ENCODE results near the gene TRPV6. TPM values are rescaled to one million over a fixed set of nuclear protein-coding genes. Genes with fewer than 3 reads are reported as not detected.

Gene TRPV6
- total and polyA plus RNA-seq, 4 experiments from 2014 or later = 0.09 TPM; not detected in 3

DNA sequence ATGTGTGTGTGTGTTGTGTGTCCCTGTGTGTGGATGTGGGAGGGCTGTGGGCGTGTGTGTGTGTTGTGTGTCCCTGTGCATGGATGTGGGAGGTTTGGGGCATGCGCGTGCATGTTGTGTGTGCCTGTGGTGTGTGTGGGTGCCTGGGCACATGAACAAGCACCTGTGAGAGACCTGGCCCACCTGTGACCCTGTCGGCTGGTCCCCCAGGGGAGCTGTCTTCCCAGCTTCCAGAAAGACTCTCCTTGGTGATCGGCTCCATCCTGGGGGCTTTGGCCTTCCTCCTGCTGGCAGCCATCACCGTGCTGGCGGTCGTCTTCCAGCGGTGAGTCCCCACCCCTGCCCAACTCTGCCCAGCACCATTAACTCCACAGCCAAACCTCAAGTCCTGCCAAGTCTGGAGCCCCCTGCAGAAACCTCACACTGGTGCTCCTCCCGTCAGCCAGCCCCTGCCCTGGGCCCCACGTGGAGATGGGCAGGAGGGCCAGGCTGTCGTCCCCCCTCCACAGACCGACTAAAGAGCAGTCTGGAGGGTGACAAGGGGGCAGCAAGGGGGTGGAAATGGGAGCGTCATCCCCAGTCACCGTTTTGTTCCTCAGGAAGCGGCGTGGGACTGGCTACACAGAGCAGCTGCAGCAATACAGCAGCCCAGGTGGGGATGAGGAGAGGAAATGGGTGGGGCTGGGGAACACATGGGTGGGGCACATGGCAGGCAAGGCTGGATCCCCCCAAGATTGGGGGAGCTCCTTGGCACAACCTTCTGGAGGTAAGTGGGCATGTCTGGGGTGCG lies 18.0 kb downstream of the TRPV6 start:
- no peak overlapping the region for H3K27ac ChIP-seq (ENCODE audit: low read depth, low read length)
- POLR2A ChIA-PET (ENCODE audit: partially characterized antibody) = interaction anchor here (1.8 kb wide), 1 partner anchor 57 kb away, joined by 5 read pairs; no protein-coding TSS in a partner anchor
- H3K27me3 Mint-ChIP-seq = no peaks in the 10 kb centered on the region
- H3K4me3 ChIP-seq (ENCODE audit: low read length in 2 of 2) = no peak overlapping the region
- peaks cover 0 to 2% (median 0%) of the 10 kb centered on the region in 4 donors for H3K4me1 Mint-ChIP-seq
- no peak overlapping the region for H3K4me3 Mint-ChIP-seq
- intact Hi-C loops (cut with micrococcal nuclease) = no loop called here
- H3K4me1 ChIP-seq (ENCODE audit: insufficient read depth, low read length) = no peaks in the 10 kb centered on the region
- no peaks in the 10 kb centered on the region for H3K9me3 ChIP-seq (ENCODE audit: control insufficient read depth in 1 of 2, low read length in 2 of 2)
- CTCF ChIA-PET (ENCODE audit: partially characterized antibody) = interaction anchor here (1.1 to 3.9 kb wide), 3 partner anchors 13 to 384 kb away, joined by 3 to 31 read pairs (median 3); partner anchors contain the start of gene EPHB6
- no peak for DNase-seq
- H3K36me3 ChIP-seq (ENCODE audit: insufficient read depth, low read length) = no peaks in the 10 kb centered on the region
- H3K36me3 Mint-ChIP-seq = peaks cover 13 to 16% of the 10 kb centered on the region in 2 donors
- H3K27ac Mint-ChIP-seq = no peak overlapping the region
- H3K9me3 Mint-ChIP-seq = no peaks in the 10 kb centered on the region
- no peaks in the 10 kb centered on the region for H3K27me3 ChIP-seq (ENCODE audit: insufficient read depth, low read length)

GRCh38 chr7:142867097-142867378 lies 18.5 kb downstream of the TRPV6 start:
- H3K9me3 ChIP-seq (ENCODE audit: control insufficient read depth in 1 of 2, low read length in 2 of 2) = no peaks in the 10 kb centered on the region
- ChIA-PET POLR2A (ENCODE audit: partially characterized antibody) (interaction anchor here (0.9 to 1.4 kb wide), 2 partner anchors 13 to 56 kb away, joined by 3 to 7 read pairs; partner anchors contain the start of gene EPHB6), CTCF (ENCODE audit: partially characterized antibody) (interaction anchor here (0.5 to 3.9 kb wide), 9 partner anchors 9 to 384 kb away, joined by 3 to 31 read pairs (median 5); partner anchors contain the start of gene EPHB6)
- H3K4me3 ChIP-seq (ENCODE audit: low read length in 2 of 2) = no peak overlapping the region
- intact Hi-C loops (cut with micrococcal nuclease) = no loop called here
- no peaks in the 10 kb centered on the region for H3K4me1 ChIP-seq (ENCODE audit: insufficient read depth, low read length)
- H3K27ac ChIP-seq (ENCODE audit: low read depth, low read length) = no peak overlapping the region
- H3K27me3 ChIP-seq (ENCODE audit: insufficient read depth, low read length) = no peaks in the 10 kb centered on the region
- H3K36me3 Mint-ChIP-seq = peaks cover 17 to 19% of the 10 kb centered on the region in 2 donors
- DNase-seq = no peak
- H3K36me3 ChIP-seq (ENCODE audit: insufficient read depth, low read length) = no peaks in the 10 kb centered on the region
- no peaks in the 10 kb centered on the region for H3K27me3 Mint-ChIP-seq
- H3K4me1 Mint-ChIP-seq = peaks cover 0 to 2% (median 0%) of the 10 kb centered on the region in 4 donors
- H3K9me3 Mint-ChIP-seq = no peaks in the 10 kb centered on the region
- no peak overlapping the region for H3K4me3 Mint-ChIP-seq
- H3K27ac Mint-ChIP-seq = no peak overlapping the region

- no peak overlapping the region for H3K4me3 ChIP-seq (ENCODE audit: low read length in 2 of 2)
- Mint-ChIP-seq H3K9me3 (no peaks in the 10 kb centered on the region), H3K27ac (no peak overlapping the region), H3K4me3 (no peak overlapping the region), H3K27me3 (no peaks in the 10 kb centered on the region), H3K36me3 (peaks cover 19 to 20% of the 10 kb centered on the region in 2 donors), H3K4me1 (peaks cover 0 to 2% (median 0%) of the 10 kb centered on the region in 4 donors)
- no peaks in the 10 kb centered on the region for H3K36me3 ChIP-seq (ENCODE audit: insufficient read depth, low read length)
- intact Hi-C loops (cut with micrococcal nuclease) = loop anchor here (1.0 kb wide), 1 partner anchor 12 kb away; no protein-coding TSS in a partner anchor
- no peaks in the 10 kb centered on the region for H3K9me3 ChIP-seq (ENCODE audit: control insufficient read depth in 1 of 2, low read length in 2 of 2)
- peak in 1 of 5 donors; percentile 19 for DNase-seq
- POLR2A ChIA-PET (ENCODE audit: partially characterized antibody) = interaction anchor here (0.9 to 1.8 kb wide), 4 partner anchors 12 to 57 kb away, joined by 3 to 7 read pairs (median 4); partner anchors contain the start of gene EPHB6
- H3K27ac ChIP-seq (ENCODE audit: low read depth, low read length) = no peak overlapping the region
- H3K4me1 ChIP-seq (ENCODE audit: insufficient read depth, low read length) = no peaks in the 10 kb centered on the region
- CTCF ChIA-PET (ENCODE audit: partially characterized antibody) = interaction anchor here (0.5 to 3.9 kb wide), 24 partner anchors 9 to 563 kb away, joined by 3 to 31 read pairs (median 4); partner anchors contain the start of gene EPHB6
- H3K27me3 ChIP-seq (ENCODE audit: insufficient read depth, low read length) = no peaks in the 10 kb centered on the region
These were observed 19.0 kb downstream of the TRPV6 start for GRCh38 chr7:142866361-142867096.

DNA sequence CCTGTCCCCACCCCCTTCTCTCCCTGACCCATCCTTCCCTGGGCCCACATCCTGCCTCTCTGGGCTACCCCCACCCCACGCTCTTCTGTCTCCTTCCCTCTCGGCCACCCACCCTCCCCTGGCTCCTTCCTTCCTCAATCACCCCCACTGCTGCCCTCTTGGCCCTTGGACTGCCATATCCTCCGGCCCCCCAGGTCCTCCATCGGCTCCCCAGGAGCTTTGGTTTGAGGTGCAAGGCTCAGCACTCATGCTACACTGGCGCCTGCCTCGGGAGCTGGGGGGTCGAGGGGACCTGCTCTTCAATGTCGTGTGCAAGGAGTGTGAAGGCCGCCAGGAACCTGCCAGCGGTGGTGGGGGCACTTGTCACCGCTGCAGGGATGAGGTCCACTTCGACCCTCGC lies 19.8 kb downstream of the TRPV6 start:
- POLR2A ChIA-PET (ENCODE audit: partially characterized antibody) = interaction anchor here (1.2 to 1.8 kb wide), 3 partner anchors 11 to 56 kb away, joined by 3 to 7 read pairs (median 6); partner anchors contain the start of gene EPHB6
- CTCF ChIA-PET (ENCODE audit: partially characterized antibody) = interaction anchor here (0.6 to 3.9 kb wide), 22 partner anchors 8 to 562 kb away, joined by 3 to 31 read pairs (median 5); partner anchors contain the start of gene EPHB6

DNA sequence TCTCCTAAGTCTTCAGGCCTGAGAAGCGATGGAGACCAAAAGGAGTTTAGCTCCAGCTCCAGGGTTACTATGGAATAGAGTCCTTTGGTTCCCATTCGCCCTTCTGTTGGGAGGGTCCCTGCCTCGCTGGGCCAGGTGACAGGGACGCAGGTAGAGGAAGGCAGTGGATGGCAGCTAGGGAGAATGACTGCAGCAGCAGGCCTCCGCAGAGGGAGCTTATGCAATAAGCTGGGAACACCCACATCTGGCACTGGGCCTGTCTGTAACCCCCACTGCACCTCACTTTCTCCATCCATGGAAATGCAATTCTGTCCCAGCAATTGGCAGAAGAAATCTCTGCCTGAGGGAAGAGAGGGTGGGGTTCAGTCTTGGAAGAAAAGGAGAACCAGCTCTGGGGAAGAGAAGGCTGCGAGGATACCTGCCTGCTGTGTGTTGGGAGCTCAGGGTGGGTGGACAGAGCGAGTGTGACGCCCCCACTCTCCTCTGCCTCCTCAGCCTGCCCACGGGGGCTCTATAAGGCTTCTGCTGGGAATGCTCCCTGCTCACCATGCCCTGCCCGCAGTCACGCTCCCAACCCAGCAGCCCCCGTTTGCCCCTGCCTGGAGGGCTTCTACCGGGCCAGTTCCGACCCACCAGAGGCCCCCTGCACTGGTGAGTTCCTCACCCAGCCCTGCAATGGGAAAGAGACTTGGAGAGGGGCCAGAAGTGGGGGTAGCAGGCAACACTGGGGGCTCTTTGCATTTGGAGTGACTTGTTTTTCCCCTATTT lies 20.4 kb downstream of the TRPV6 start:
- Mint-ChIP-seq H3K9me3 (no peaks in the 10 kb centered on the region), H3K4me1 (peaks cover 0 to 2% (median 0%) of the 10 kb centered on the region in 4 donors), H3K4me3 (no peak overlapping the region), H3K36me3 (peaks cover 19 to 20% of the 10 kb centered on the region in 2 donors), H3K27me3 (no peaks in the 10 kb centered on the region), H3K27ac (peak overlapping the region in 1 of 7 donors; percentile 35)
- no peak overlapping the region for H3K4me3 ChIP-seq (ENCODE audit: low read length in 2 of 2)
- intact Hi-C loops (cut with micrococcal nuclease) = no loop called here
- H3K9me3 ChIP-seq (ENCODE audit: control insufficient read depth in 1 of 2, low read length in 2 of 2) = no peaks in the 10 kb centered on the region
- H3K36me3 ChIP-seq (ENCODE audit: insufficient read depth, low read length) = no peaks in the 10 kb centered on the region
- no peaks in the 10 kb centered on the region for H3K4me1 ChIP-seq (ENCODE audit: insufficient read depth, low read length)
- ChIA-PET POLR2A (ENCODE audit: partially characterized antibody) (interaction anchor here (1.2 to 1.8 kb wide), 2 partner anchors 52 to 56 kb away, joined by 3 to 6 read pairs; no protein-coding TSS in a partner anchor), CTCF (ENCODE audit: partially characterized antibody) (interaction anchor here (0.9 to 3.9 kb wide), 11 partner anchors 8 to 562 kb away, joined by 3 to 31 read pairs (median 7); partner anchors contain the start of gene EPHB6)
- H3K27me3 ChIP-seq (ENCODE audit: insufficient read depth, low read length) = no peaks in the 10 kb centered on the region
- no peak overlapping the region for H3K27ac ChIP-seq (ENCODE audit: low read depth, low read length)
- DNase-seq = no peak

More for the DNA sequence above, 19.8 kb downstream of the TRPV6 start:
- Histone ChIP-seq H3K36me3 (ENCODE audit: insufficient read depth, low read length) (no peaks in the 10 kb centered on the region), H3K27ac (ENCODE audit: low read depth, low read length) (no peak overlapping the region), H3K9me3 (ENCODE audit: control insufficient read depth in 1 of 2, low read length in 2 of 2) (no peaks in the 10 kb centered on the region), H3K27me3 (ENCODE audit: insufficient read depth, low read length) (no peaks in the 10 kb centered on the region), H3K4me1 (ENCODE audit: insufficient read depth, low read length) (no peaks in the 10 kb centered on the region), H3K4me3 (ENCODE audit: low read length in 2 of 2) (no peak overlapping the region)
- no peak for DNase-seq
- peaks cover 19 to 20% of the 10 kb centered on the region in 2 donors for H3K36me3 Mint-ChIP-seq
- H3K9me3 Mint-ChIP-seq = no peaks in the 10 kb centered on the region
- H3K27ac Mint-ChIP-seq = no peak overlapping the region
- intact Hi-C loops (cut with micrococcal nuclease) = loop anchor here (1.0 kb wide), 1 partner anchor 11 kb away; no protein-coding TSS in a partner anchor
- no peak overlapping the region for H3K4me3 Mint-ChIP-seq
- H3K4me1 Mint-ChIP-seq = peaks cover 0 to 2% (median 0%) of the 10 kb centered on the region in 4 donors
- no peaks in the 10 kb centered on the region for H3K27me3 Mint-ChIP-seq

DNA sequence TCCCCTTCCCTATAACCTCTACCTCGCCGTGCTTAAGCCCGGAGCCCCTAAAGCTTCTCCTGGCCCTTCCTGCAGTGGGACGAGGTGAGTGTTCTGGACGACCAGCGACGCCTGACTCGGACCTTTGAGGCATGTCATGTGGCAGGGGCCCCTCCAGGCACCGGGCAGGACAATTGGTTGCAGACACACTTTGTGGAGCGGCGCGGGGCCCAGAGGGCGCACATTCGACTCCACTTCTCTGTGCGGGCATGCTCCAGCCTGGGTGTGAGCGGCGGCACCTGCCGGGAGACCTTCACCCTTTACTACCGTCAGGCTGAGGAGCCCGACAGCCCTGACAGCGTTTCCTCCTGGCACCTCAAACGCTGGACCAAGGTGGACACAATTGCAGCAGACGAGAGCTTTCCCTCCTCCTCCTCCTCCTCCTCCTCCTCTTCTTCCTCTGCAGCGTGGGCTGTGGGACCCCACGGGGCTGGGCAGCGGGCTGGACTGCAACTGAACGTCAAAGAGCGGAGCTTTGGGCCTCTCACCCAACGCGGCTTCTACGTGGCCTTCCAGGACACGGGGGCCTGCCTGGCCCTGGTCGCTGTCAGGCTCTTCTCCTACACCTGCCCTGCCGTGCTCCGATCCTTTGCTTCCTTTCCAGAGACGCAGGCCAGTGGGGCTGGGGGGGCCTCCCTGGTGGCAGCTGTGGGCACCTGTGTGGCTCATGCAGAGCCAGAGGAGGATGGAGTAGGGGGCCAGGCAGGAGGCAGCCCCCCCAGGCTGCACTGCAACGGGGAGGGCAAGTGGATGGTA lies 21.5 kb downstream of the TRPV6 start:
- Histone ChIP-seq H3K9me3 (ENCODE audit: control insufficient read depth in 1 of 2, low read length in 2 of 2) (no peaks in the 10 kb centered on the region), H3K27me3 (ENCODE audit: insufficient read depth, low read length) (no peaks in the 10 kb centered on the region), H3K36me3 (ENCODE audit: insufficient read depth, low read length) (no peaks in the 10 kb centered on the region), H3K27ac (ENCODE audit: low read depth, low read length) (no peak overlapping the region), H3K4me3 (ENCODE audit: low read length in 2 of 2) (no peak overlapping the region), H3K4me1 (ENCODE audit: insufficient read depth, low read length) (no peaks in the 10 kb centered on the region)
- Mint-ChIP-seq H3K9me3 (no peaks in the 10 kb centered on the region), H3K27me3 (no peaks in the 10 kb centered on the region), H3K36me3 (peaks cover 10 to 13% of the 10 kb centered on the region in 2 donors), H3K4me3 (no peak overlapping the region), H3K4me1 (peaks cover 0 to 4% (median 1%) of the 10 kb centered on the region in 4 donors), H3K27ac (no peak overlapping the region)
- intact Hi-C loops (cut with micrococcal nuclease) = no loop called here
- POLR2A ChIA-PET (ENCODE audit: partially characterized antibody) = no interaction called here
- DNase-seq = no peak
- CTCF ChIA-PET (ENCODE audit: partially characterized antibody) = interaction anchor here (0.9 to 3.9 kb wide), 6 partner anchors 9 to 329 kb away, joined by 3 to 31 read pairs (median 8); partner anchors contain the start of gene EPHB6
